HG03378 (cell line): ENCODE data around the gene CCDC86.

Experiments used
- ATAC-seq: cut with Tn5 transposase; IDR thresholded peaks from one replicate; pipeline ENCODE4 v1.9.1; 2021; ENCODE audit warnings: mild to moderate bottlenecking, moderate library complexity; ENCODE audit not compliant: unreplicated experiment

Gene CCDC86

GRCh38 chr11:60852117-60852981, 10.4 kb downstream of the CCDC86 start:
- ATAC-seq: no peak

GRCh38 chr11:60852982-60853950, 11.4 kb downstream of the CCDC86 start:
- no peak for ATAC-seq

- ATAC-seq: no peak
Measured at GRCh38 chr11:60854140-60854846, 12.4 kb downstream of the CCDC86 start.

GRCh38 chr11:60854847-60855725, 13.2 kb downstream of the CCDC86 start:
- ATAC-seq: no peak

GRCh38 chr11:60855726-60856633, 14.1 kb downstream of the CCDC86 start, which contains the start of gene PTGDR2:
Gene PTGDR2 (minus strand): TSS chr11:60855950. CDS start chr11:60853722, 2,228 bp downstream.
- ATAC-seq: no peak

- ATAC-seq: no peak
Measured at GRCh38 chr11:60857378-60858232, 15.7 kb downstream of the CCDC86 start.

- no peak for ATAC-seq
Measured at GRCh38 chr11:60858236-60858635, 16.3 kb downstream of the CCDC86 start.

GRCh38 chr11:60858731-60859464, 17.0 kb downstream of the CCDC86 start:
- ATAC-seq: no peak

- no peak for ATAC-seq
Measured at GRCh38 chr11:60859616-60860250, 17.8 kb downstream of the CCDC86 start.

- no peak for ATAC-seq
Measured at GRCh38 chr11:60860943-60861342, 19.0 kb downstream of the CCDC86 start.

GRCh38 chr11:60862171-60862570, 20.3 kb downstream of the CCDC86 start:
- ATAC-seq: no peak

- ATAC-seq: no peak
Measured at GRCh38 chr11:60863550-60864521, 21.9 kb downstream of the CCDC86 start.

- ATAC-seq: no peak
Measured at GRCh38 chr11:60864856-60865513, 23.1 kb downstream of the CCDC86 start.

- ATAC-seq: no peak
Measured at GRCh38 chr11:60866911-60867870, 25.3 kb downstream of the CCDC86 start, which contains the start of gene ZP1. Gene ZP1 (plus strand): TSS chr11:60867542. CDS start chr11:60867562, 20 bp downstream.
